DMS79 treated with DMSO at 0.1 percent for 48 hours (cell line): ENCODE measurements around the gene CCNI2.
"Not testable (repeated sequence)": the region's sequence is repeated elsewhere in the genome, so short reads cannot be mapped to it uniquely, and the experiment has no call there.

Experiments
- DNase-seq: peaks from one replicate; lab custom pipeline; 2025; lab: John Stamatoyannopoulos, UW

CCNI2 gene

GRCh38 chr5:132781029-132781428 is 33.8 kb downstream of the CCNI2 start:
- no peak for DNase-seq

GRCh38 chr5:132782101-132782500 is 34.9 kb downstream of the CCNI2 start:
- no peak for DNase-seq

- DNase-seq: no peak
Measured at GRCh38 chr5:132785365-132785764, 38.1 kb downstream of the CCNI2 start.

GRCh38 chr5:132785864-132786263 is 38.6 kb downstream of the CCNI2 start:
- no peak for DNase-seq

- DNase-seq: no peak
Measured at GRCh38 chr5:132787076-132787475, 39.9 kb downstream of the CCNI2 start.

GRCh38 chr5:132788508-132788907 is 41.3 kb downstream of the CCNI2 start:
- no peak for DNase-seq

GRCh38 chr5:132788990-132789886 is 42.0 kb downstream of the CCNI2 start:
- no peak for DNase-seq

GRCh38 chr5:132790201-132790865 is 43.1 kb downstream of the CCNI2 start:
- no peak for DNase-seq

GRCh38 chr5:132791026-132791425 is 43.8 kb downstream of the CCNI2 start:
- no peak for DNase-seq

- no peak for DNase-seq
Measured at GRCh38 chr5:132797651-132798050, 50.4 kb downstream of the CCNI2 start.

- DNase-seq: no peak
Measured at GRCh38 chr5:132799392-132799791, 52.2 kb downstream of the CCNI2 start.

- no peak for DNase-seq
Measured at GRCh38 chr5:132800545-132800944, 53.3 kb downstream of the CCNI2 start.

- DNase-seq: no peak
Measured at GRCh38 chr5:132802044-132802684, 54.9 kb downstream of the CCNI2 start.

- not testable (repeated sequence) for DNase-seq
Measured at GRCh38 chr5:132802685-132803066, 55.5 kb downstream of the CCNI2 start.
